OCI-LY3 (cell line): ENCODE data around the gene CAMTA1.

Experiments
- H2AFZ ChIP-seq: fragments of 200-600, 300-600 bp; shearing (Covaris generic); 2 replicates; pipeline ENCODE4 v1.6.0; 2014; ENCODE audit warnings: antibody characterized with exemption, low read depth, low read length
- H3K27ac ChIP-seq: fragments of 200-600, 300-600 bp; sonication (generic); 2 replicates; pipeline ENCODE4 v1.5.1; 2014; ENCODE audit warnings: mild to moderate bottlenecking, low read length, moderate library complexity, mixed read lengths
- H3K27me3 ChIP-seq: fragments of 200-600, 300-600 bp; sonication (generic); 2 replicates; pipeline ENCODE4 v1.6.1; 2014; ENCODE audit warnings: low read depth, low read length, mixed read lengths
- H3K36me3 ChIP-seq: fragments of 200-600, 300-600 bp; sonication (generic); replicated peaks from 2 replicates; pipeline ENCODE3; 2014; ENCODE audit warnings: low read depth, low read length, mixed read lengths
- H3K4me1 ChIP-seq: fragments of 300-600, 200-600 bp; sonication (generic); 2 replicates; pipeline ENCODE4 v1.6.1; 2014; ENCODE audit warnings: low read length, mixed read lengths
- H3K4me2 ChIP-seq: fragments of 200-600, 300-600 bp; sonication (generic); 2 replicates; pipeline ENCODE4 v1.6.1; 2014; ENCODE audit warnings: low read length, mixed read lengths
- H3K4me3 ChIP-seq: fragments of 300-600, 200-600 bp; sonication (generic); 2 replicates; pipeline ENCODE4 v1.5.1; 2014; ENCODE audit warnings: antibody characterized with exemption, mild to moderate bottlenecking, low read length, moderate library complexity
- H3K79me2 ChIP-seq: fragments of 300-600, 200-600 bp; shearing (Covaris generic); 2 replicates; pipeline ENCODE4 v1.6.1; 2014; ENCODE audit warnings: mild to moderate bottlenecking, low read length, mixed read lengths
- H3K9ac ChIP-seq: fragments of 300-600, 200-600 bp; shearing (Covaris generic); 2 replicates; pipeline ENCODE4 v1.6.0; 2014; ENCODE audit warnings: mild to moderate bottlenecking, low read length, moderate library complexity
- H3K9me3 ChIP-seq: fragments of 200-600, 300-600 bp; shearing (Covaris generic); 2 replicates; pipeline ENCODE4 v1.6.1; 2014; ENCODE audit warnings: low read length, mixed read lengths; ENCODE audit not compliant: insufficient read depth
- H4K20me1 ChIP-seq: fragments of 200-600, 300-600 bp; sonication (generic); 2 replicates; pipeline ENCODE4 v1.6.1; 2016; ENCODE audit warnings: low read length, mixed read lengths; ENCODE audit not compliant: insufficient read depth
- EZH2phosphoT487 ChIP-seq: fragments of 200-600 bp; shearing (Covaris generic); IDR thresholded peaks from 2 replicates; pipeline ENCODE4 v1.6.1; 2018; ENCODE audit warnings: antibody characterized with exemption, mixed run types, low read depth
- TF ChIP-seq, protein P1 (sequence below): fragments of 200-600, 300-600 bp; sonication (generic); IDR thresholded peaks from 2 replicates; pipeline ENCODE4 v1.5.1; 2014; ENCODE audit warnings: antibody characterized with exemption, low read length, low read depth

Gene CAMTA1

GRCh38 chr1:7079637-7080036 lies 294.4 kb downstream of the CAMTA1 start:
- TF ChIP-seq, protein P1, sequence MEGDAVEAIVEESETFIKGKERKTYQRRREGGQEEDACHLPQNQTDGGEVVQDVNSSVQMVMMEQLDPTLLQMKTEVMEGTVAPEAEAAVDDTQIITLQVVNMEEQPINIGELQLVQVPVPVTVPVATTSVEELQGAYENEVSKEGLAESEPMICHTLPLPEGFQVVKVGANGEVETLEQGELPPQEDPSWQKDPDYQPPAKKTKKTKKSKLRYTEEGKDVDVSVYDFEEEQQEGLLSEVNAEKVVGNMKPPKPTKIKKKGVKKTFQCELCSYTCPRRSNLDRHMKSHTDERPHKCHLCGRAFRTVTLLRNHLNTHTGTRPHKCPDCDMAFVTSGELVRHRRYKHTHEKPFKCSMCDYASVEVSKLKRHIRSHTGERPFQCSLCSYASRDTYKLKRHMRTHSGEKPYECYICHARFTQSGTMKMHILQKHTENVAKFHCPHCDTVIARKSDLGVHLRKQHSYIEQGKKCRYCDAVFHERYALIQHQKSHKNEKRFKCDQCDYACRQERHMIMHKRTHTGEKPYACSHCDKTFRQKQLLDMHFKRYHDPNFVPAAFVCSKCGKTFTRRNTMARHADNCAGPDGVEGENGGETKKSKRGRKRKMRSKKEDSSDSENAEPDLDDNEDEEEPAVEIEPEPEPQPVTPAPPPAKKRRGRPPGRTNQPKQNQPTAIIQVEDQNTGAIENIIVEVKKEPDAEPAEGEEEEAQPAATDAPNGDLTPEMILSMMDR, result no peak
- TF ChIP-seq EZH2phosphoT487, result no peak
- Histone ChIP-seq H3K9ac (no peak overlapping the region), H4K20me1 (peaks cover 5% of the 10 kb centered on the region; the same call in 1 of the 2 replicates), H3K36me3 (no peaks in the 10 kb centered on the region), H3K27ac (no peak overlapping the region), H3K4me1 (no peaks in the 10 kb centered on the region), H2AFZ (no peak overlapping the region), H3K79me2 (no peaks in the 10 kb centered on the region), H3K27me3 (no peaks in the 10 kb centered on the region), H3K4me2 (no peak overlapping the region), H3K9me3 (no peaks in the 10 kb centered on the region), H3K4me3 (no peak overlapping the region)

- H3K27me3 ChIP-seq, result no peaks in the 10 kb centered on the region
- H3K4me3 ChIP-seq, result no peak overlapping the region
- no peak overlapping the region for H3K27ac ChIP-seq
- H3K4me1 ChIP-seq, result no peaks in the 10 kb centered on the region
- no peak for TF ChIP-seq EZH2phosphoT487
- TF ChIP-seq, protein P1, result no peak
- H3K4me2 ChIP-seq, result no peak overlapping the region
- no peaks in the 10 kb centered on the region for H3K79me2 ChIP-seq
- no peaks in the 10 kb centered on the region for H4K20me1 ChIP-seq
- H2AFZ ChIP-seq, result no peak overlapping the region
- H3K9me3 ChIP-seq, result no peaks in the 10 kb centered on the region
- H3K36me3 ChIP-seq, result no peaks in the 10 kb centered on the region
- no peak overlapping the region for H3K9ac ChIP-seq
These were observed 299.1 kb downstream of the CAMTA1 start for GRCh38 chr1:7084232-7084894.

DNA sequence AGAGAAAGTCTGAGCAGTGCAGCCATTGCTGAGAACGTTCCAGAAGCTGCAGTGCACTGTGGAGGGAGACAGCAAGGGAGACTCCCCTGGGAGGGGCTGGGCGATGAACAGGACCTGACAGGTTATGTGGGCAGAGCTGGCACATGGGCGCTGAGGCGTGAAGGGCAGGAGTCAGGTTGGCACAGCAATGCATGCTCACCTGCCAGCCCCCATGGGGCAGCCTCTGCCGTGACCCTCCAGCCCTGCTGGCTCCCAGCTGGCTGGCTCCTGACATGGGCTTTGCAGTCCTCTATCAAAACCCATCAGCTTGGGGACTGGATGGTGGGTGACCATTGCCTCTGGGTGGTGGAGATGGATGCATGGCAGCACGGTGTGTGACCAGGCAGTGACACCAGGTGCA lies 300.3 kb downstream of the CAMTA1 start:
- H3K9me3 ChIP-seq, result no peaks in the 10 kb centered on the region
- H3K27ac ChIP-seq, result no peak overlapping the region
- H3K9ac ChIP-seq, result no peak overlapping the region
- no peak overlapping the region for H3K4me3 ChIP-seq
- H3K4me2 ChIP-seq, result no peak overlapping the region
- no peaks in the 10 kb centered on the region for H4K20me1 ChIP-seq
- H3K27me3 ChIP-seq, result no peaks in the 10 kb centered on the region
- H2AFZ ChIP-seq, result no peak overlapping the region
- no peaks in the 10 kb centered on the region for H3K79me2 ChIP-seq
- H3K4me1 ChIP-seq, result no peaks in the 10 kb centered on the region
- TF ChIP-seq, protein P1, result no peak
- no peak for TF ChIP-seq EZH2phosphoT487
- no peaks in the 10 kb centered on the region for H3K36me3 ChIP-seq

- no peaks in the 10 kb centered on the region for H3K9me3 ChIP-seq
- TF ChIP-seq EZH2phosphoT487, result no peak
- TF ChIP-seq, protein P1, result no peak
- no peaks in the 10 kb centered on the region for H4K20me1 ChIP-seq
- H3K9ac ChIP-seq, result no peak overlapping the region
- H3K4me3 ChIP-seq, result no peak overlapping the region
- no peak overlapping the region for H3K27ac ChIP-seq
- no peaks in the 10 kb centered on the region for H3K4me1 ChIP-seq
- H2AFZ ChIP-seq, result no peak overlapping the region
- H3K36me3 ChIP-seq, result no peaks in the 10 kb centered on the region
- no peak overlapping the region for H3K4me2 ChIP-seq
- H3K27me3 ChIP-seq, result no peaks in the 10 kb centered on the region
- H3K79me2 ChIP-seq, result no peaks in the 10 kb centered on the region
These were observed 300.9 kb downstream of the CAMTA1 start for GRCh38 chr1:7086106-7086505.
